Measurements from ENCODE around the gene ARL2BP.
"Not testable (repeated sequence)": the region's sequence is repeated elsewhere in the genome, so short reads cannot be mapped to it uniquely, and the experiment has no call there.

ARL2BP gene

DNA sequence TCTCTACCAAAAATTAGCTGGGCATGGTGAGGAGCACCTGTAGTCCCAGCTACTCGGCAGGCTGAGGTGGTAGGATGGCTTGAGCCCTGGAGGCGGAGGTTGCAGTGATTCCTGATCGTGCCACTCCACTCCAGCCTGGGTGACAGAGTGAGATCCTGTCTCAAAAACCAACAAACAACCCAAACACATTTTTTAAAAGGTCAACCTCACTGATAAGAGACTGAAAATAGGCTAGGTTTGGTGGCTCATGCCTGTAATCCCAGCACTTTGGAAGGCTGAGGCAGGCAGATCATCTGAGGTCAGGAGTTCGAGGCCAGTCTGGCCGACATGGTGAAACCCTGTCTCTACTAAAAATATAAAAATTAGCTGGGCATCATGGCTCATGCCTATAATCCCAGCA, 30.9 kb downstream of the ARL2BP start:
- not testable (repeated sequence) for H3K9me3 Mint-ChIP-seq; H3K27ac Mint-ChIP-seq; DNase-seq (ENCODE audit: low spot score); H3K36me3 Mint-ChIP-seq (ENCODE audit: low read depth); H3K4me3 Mint-ChIP-seq; H3K27me3 Mint-ChIP-seq (ENCODE audit: low read depth)
- peaks cover 34% of the 10 kb centered on the region for H3K4me1 Mint-ChIP-seq (ENCODE audit: low read depth)

DNA sequence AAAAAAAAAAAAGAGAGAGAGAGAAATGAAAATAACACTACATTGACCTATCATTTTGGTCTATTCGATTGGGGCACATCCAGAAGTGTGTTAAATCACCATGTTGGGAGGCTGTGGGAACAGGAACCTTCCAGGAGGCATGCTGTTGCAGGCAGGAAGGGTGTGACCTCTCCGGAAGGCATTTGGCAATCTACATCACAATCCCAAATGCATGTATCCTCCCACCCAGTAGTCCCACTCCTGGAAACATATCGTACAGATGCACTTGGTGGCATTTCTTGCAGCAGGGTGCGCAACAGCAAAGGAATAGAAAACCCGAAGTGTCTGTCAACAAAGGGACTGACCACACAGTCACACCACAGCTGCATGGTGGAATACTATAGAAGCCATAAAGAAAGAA, 31.5 kb downstream of the ARL2BP start:
- peaks cover 34% of the 10 kb centered on the region for H3K4me1 Mint-ChIP-seq (ENCODE audit: low read depth)
- H3K36me3 Mint-ChIP-seq (ENCODE audit: low read depth): no peaks in the 10 kb centered on the region
- no peak overlapping the region for H3K27ac Mint-ChIP-seq
- DNase-seq (ENCODE audit: low spot score): no peak
- no peaks in the 10 kb centered on the region for H3K9me3 Mint-ChIP-seq
- H3K4me3 Mint-ChIP-seq: peak overlapping the region; percentile 18
- H3K27me3 Mint-ChIP-seq (ENCODE audit: low read depth): peaks cover 8% of the 10 kb centered on the region

DNA sequence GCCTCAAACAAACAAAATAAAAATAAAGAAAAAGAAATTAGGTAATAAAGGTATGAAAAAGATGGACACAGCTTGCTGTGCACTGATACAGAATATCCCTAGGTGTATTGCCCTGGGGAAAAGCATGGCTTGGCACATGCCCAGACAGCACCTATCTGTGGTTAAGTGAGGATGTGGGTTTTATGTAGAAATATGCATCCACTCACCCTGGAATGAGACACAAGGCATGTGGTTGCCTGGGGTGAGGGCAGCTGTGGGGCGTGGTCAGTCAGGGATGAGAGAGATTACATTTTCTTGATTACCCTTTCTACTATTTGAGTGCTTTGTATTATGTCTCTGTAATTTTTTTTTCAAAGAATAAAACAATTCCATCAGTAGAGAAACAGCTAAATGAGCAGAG, 32.5 kb downstream of the ARL2BP start:
- peak overlapping the region; percentile 70 for H3K27ac Mint-ChIP-seq
- H3K4me1 Mint-ChIP-seq (ENCODE audit: low read depth): peaks cover 34% of the 10 kb centered on the region
- H3K27me3 Mint-ChIP-seq (ENCODE audit: low read depth): peaks cover 17% of the 10 kb centered on the region
- peak; percentile 73 for DNase-seq (ENCODE audit: low spot score)
- H3K36me3 Mint-ChIP-seq (ENCODE audit: low read depth): no peaks in the 10 kb centered on the region
- H3K9me3 Mint-ChIP-seq: no peaks in the 10 kb centered on the region
- H3K4me3 Mint-ChIP-seq: peak overlapping the region; percentile 77

DNA sequence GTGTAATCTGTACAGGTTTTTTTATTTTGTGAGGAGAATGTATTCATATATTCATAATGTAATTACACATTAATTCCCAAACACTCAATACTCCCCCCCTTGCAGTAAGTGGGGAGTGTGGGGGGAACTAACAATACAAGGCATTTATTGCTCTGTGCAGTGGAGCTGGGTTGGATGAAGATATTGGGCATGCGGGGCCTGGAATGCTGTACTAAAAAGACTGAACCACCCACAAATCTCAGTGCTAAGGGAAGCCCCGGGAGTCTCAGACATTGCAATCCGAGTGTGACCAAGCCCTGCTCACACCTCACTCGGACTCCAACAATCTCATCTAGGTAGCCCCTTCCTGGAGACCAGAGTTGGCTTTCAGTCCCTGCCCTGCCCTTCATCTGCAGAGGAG, 33.4 kb downstream of the ARL2BP start:
- H3K4me3 Mint-ChIP-seq: no peak overlapping the region
- peaks cover 34% of the 10 kb centered on the region for H3K4me1 Mint-ChIP-seq (ENCODE audit: low read depth)
- H3K9me3 Mint-ChIP-seq: no peaks in the 10 kb centered on the region
- H3K36me3 Mint-ChIP-seq (ENCODE audit: low read depth): no peaks in the 10 kb centered on the region
- H3K27me3 Mint-ChIP-seq (ENCODE audit: low read depth): peaks cover 26% of the 10 kb centered on the region
- H3K27ac Mint-ChIP-seq: no peak overlapping the region
- DNase-seq (ENCODE audit: low spot score): no peak

DNA sequence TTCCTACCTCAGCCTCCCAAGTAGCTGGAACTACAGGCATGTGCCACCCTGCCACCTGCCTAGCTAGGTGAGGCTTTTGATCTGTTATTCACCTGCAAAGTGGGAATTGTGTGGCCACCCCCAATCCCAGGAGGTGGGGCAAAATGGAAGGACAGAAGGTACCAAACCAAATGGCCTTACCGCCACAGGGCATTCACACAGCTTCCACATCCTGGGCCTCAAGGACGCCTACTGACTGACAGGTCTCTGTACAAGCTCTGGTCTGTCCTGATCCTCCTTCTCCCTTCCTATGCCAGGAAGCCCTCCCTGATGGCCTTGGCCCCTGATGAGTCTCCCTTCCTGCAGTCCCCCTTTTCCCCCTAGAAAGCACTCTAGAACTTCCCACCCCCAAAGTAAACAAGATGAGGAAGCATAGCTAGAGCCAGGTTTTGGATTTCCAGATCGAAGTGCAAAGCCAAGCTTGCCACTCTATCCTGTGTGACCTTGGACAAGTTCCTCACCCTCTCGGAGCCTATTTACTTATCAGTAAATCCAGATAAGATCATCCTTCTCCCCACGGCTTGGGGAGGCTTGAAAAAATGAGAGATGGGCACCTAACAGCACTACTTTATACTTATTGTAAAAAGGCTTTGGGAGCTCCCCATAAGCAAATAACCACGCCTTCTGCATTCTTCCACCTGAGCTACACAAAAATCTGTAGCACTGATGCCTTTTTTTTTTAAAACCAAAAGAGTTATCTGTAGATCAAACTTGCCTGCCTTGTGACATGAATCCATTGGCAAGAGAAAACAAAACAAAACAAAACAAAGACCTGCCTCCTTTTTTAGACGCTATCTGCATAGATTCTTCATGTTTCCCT, 35.0 kb downstream of the ARL2BP start:
- Mint-ChIP-seq H3K4me1 (ENCODE audit: low read depth) (peaks cover 39% of the 10 kb centered on the region), H3K9me3 (no peaks in the 10 kb centered on the region), H3K4me3 (no peak overlapping the region), H3K27ac (peak overlapping the region; percentile 2), H3K36me3 (ENCODE audit: low read depth) (no peaks in the 10 kb centered on the region), H3K27me3 (ENCODE audit: low read depth) (peaks cover 34% of the 10 kb centered on the region)
- no peak for DNase-seq (ENCODE audit: low spot score)

DNA sequence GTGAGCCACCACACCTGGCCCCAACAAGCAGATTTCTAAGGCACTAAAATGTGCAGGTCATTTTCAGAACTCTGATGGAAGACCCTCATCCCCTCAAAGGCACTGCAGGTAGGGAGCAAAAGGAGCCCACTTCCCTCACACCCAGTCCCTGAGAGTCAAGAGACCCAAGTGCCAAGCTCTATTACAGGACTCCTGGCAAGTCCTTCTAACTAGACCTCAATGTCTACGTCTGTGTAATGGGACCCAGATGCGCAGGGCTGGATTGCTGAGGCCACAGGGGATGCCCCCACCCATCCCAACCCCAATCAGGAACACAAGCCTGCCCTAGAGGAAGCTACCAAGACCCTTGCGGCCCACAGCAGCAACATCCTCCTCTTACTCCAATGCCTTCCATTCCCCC, 36.7 kb downstream of the ARL2BP start:
- DNase-seq (ENCODE audit: low spot score): no peak
- no peaks in the 10 kb centered on the region for H3K36me3 Mint-ChIP-seq (ENCODE audit: low read depth)
- H3K4me1 Mint-ChIP-seq (ENCODE audit: low read depth): peaks cover 28% of the 10 kb centered on the region
- H3K27ac Mint-ChIP-seq: peak overlapping the region; percentile 61
- H3K27me3 Mint-ChIP-seq (ENCODE audit: low read depth): peaks cover 40% of the 10 kb centered on the region
- H3K9me3 Mint-ChIP-seq: no peaks in the 10 kb centered on the region
- no peak overlapping the region for H3K4me3 Mint-ChIP-seq

DNA sequence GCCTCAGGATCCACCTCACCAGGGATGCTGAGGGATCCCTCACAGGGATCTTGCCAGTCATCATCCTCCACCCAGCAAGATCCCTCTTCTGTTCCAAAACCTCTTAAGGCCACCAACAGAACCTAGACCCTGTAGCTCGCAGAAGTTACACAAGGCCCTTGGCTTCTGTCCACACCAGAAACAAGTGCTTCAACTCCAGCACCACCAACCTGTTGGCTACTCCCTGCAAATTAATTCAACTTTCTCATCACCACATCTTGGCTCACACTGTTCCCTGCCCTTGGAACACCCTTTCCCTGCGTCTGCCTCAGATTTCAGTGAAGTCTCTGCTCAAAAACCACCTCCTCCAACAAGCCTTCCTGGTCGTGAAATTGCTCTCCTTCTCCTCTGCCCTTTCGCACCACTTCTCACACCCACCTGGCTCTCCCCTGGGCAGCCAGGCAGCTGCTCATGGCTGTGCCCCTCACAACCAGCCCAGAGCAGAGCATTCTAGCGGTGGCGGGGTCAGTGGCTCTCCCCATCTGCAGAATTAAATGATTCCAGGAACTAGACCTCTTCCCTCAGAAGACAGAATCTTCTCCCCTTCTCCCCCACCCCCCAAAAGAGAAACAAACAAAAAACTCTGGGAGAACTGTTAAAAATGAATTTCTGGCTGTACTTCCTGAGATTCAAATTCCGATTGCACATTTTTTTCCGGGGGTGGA, 37.6 kb downstream of the ARL2BP start:
- Mint-ChIP-seq H3K27me3 (ENCODE audit: low read depth) (peaks cover 40% of the 10 kb centered on the region), H3K36me3 (ENCODE audit: low read depth) (no peaks in the 10 kb centered on the region)

DNA sequence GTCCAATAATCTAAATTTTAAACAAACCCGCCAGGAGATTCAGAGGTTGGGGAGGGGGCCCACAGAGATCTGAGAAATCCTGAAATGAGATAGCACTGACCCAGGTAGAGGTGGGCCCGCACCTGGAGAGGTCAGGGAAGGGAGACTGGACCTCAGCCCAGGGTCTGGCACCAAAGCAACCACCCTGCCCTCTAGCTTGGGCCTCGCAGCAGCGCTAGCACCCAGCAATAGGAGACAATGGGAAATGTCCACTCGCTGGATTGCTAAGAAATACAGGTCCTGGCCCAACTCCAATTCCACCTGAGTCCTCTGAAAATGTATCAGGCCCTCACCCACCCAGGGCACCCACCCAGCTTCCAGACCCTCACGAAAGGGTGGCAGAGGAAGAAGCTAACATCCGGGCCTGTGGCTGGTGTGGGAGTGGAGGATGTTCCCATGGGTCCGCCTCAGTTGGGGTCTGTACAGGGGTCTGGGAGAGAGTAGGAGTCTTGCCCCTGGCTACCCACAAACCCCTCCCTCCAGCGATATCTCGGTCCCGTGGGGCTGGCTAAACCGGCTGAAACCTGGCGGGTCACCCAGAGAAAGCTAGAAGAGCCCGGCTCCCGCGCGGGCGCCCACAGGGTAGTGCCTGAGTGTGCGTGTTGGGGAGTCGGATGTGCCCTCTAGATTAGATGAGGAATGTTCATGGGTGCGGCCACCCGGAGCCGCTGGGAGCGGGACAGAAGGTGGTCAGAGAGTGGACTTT, 38.3 kb downstream of the ARL2BP start:
- Mint-ChIP-seq H3K4me1 (ENCODE audit: low read depth) (peaks cover 17% of the 10 kb centered on the region), H3K27ac (no peak overlapping the region), H3K27me3 (ENCODE audit: low read depth) (peaks cover 40% of the 10 kb centered on the region), H3K9me3 (no peaks in the 10 kb centered on the region), H3K4me3 (peak overlapping the region; percentile 77), H3K36me3 (ENCODE audit: low read depth) (no peaks in the 10 kb centered on the region)
- DNase-seq (ENCODE audit: low spot score): no peak

More for the DNA sequence above, 37.6 kb downstream of the ARL2BP start:
- Mint-ChIP-seq H3K4me1 (ENCODE audit: low read depth) (peaks cover 22% of the 10 kb centered on the region), H3K9me3 (no peaks in the 10 kb centered on the region), H3K27ac (no peak overlapping the region), H3K4me3 (no peak overlapping the region)
- DNase-seq (ENCODE audit: low spot score): no peak

DNA sequence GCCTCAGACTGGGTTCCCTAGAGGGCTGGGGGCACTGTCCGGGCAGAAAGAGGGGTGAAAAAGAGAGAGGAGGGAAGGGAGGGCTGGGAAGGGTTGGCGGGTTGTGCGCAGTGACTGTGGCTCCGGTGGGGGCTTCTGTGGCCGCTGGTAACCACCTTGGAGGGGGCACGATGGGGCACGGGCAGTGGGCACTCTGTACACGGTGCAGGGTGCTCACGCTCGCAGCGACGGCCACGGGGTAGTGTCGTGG, 38.8 kb downstream of the ARL2BP start:
- no peak for DNase-seq (ENCODE audit: low spot score)
- H3K36me3 Mint-ChIP-seq (ENCODE audit: low read depth): no peaks in the 10 kb centered on the region
- peaks cover 17% of the 10 kb centered on the region for H3K4me1 Mint-ChIP-seq (ENCODE audit: low read depth)
- peak overlapping the region; percentile 77 for H3K4me3 Mint-ChIP-seq
- peaks cover 40% of the 10 kb centered on the region for H3K27me3 Mint-ChIP-seq (ENCODE audit: low read depth)
- no peaks in the 10 kb centered on the region for H3K9me3 Mint-ChIP-seq
- H3K27ac Mint-ChIP-seq: no peak overlapping the region

DNA sequence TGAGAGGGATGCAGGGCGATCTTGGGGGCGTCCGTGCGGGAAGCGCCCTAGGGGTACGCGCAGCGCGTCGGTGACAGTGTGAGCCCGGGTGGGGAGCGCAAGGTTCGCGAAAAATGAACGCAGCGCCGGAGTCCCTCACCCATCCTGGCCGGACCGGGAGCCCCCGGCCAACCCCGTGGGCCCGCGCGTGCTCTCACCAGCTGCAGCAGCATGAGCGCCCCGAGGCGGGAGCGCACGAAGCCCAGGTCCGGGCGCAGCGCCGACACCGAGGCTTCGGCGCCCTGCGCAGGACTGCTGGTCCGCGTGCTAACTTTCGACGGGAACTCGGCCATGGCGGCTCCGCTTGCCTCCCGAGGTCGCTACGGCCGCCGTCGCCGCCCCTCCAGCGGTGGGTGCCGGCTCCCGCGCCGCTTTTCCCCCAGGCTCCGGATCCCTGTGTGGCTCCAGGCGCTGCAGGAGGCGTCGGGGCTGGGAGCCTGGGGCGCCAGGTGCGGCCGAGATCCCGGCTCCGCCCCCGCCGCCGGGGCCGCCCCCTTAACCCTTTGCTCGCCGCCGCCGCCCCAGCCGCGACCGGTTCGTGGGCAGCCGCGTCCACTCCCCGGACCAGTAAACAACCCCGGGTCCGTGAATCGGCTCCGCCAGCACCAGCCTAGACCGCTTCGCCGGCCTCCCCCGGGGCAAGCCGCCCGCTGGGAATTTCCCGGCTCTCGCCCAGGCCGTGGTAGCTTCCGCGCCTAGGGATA, 39.3 kb downstream of the ARL2BP start, which contains the start of gene PLLP:
Gene PLLP, minus strand, starts transcription at position 464 of the 743 bp plus-strand sequence. Its CDS starts 132 bp downstream, at position 332.
- no peak within 1 kb of the TSS for H3K27ac Mint-ChIP-seq
- peaks cover 19% of the 10 kb centered on the region for H3K4me1 Mint-ChIP-seq (ENCODE audit: low read depth)
- no peaks in the 10 kb centered on the region for H3K36me3 Mint-ChIP-seq (ENCODE audit: low read depth)
- no peaks in the 10 kb centered on the region for H3K9me3 Mint-ChIP-seq
- peak within 1 kb of the TSS; percentile 77 for H3K4me3 Mint-ChIP-seq
- H3K27me3 Mint-ChIP-seq (ENCODE audit: low read depth): peaks cover 40% of the 10 kb centered on the region
- peak; percentile 38 for DNase-seq (ENCODE audit: low spot score)

DNA sequence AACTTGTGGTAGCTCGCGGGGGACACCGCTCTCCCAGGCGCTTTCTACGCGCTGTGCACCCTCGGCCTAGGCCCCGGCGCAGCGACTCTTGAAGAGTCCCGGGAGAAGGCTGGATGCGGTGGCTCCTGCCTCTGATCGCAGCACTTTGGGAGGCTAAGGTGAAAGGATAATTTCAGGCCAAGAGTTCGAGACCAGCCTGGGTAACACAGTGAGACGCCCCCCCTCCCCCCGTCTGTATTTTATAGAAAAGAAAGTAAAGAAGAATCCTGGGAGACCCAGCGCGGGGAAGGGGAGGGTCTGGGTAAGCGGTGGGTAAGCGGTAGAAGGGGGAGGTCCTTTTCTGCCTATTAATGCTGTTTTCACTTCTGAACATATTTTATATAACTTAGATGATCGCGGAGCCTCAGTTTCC, 39.9 kb downstream of the ARL2BP start:
- H3K27me3 Mint-ChIP-seq (ENCODE audit: low read depth): peaks cover 40% of the 10 kb centered on the region
- peak overlapping the region; percentile 56 for H3K4me3 Mint-ChIP-seq
- H3K27ac Mint-ChIP-seq: no peak overlapping the region
- no peaks in the 10 kb centered on the region for H3K9me3 Mint-ChIP-seq
- H3K4me1 Mint-ChIP-seq (ENCODE audit: low read depth): peaks cover 21% of the 10 kb centered on the region
- no peak for DNase-seq (ENCODE audit: low spot score)
- no peaks in the 10 kb centered on the region for H3K36me3 Mint-ChIP-seq (ENCODE audit: low read depth)

DNA sequence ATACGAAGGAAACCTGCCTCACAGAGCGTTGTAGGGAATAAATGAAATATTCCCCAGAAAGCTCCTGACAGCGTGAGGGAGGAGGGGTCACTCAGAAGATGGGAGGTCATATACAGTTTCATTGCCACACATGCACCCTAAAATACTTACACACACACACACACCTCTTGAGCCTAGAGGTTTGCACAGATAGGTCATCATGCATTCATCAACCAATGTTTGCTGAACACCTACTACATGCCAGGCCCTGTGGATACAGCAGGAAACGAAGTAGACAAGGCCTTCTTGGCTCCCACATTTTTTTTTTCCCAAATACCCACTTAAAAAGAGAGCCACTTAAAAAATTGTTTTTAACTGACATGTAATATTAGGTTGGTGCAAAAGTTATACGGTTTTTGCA, 40.3 kb downstream of the ARL2BP start:
- peak overlapping the region; percentile 56 for H3K4me3 Mint-ChIP-seq
- no peaks in the 10 kb centered on the region for H3K9me3 Mint-ChIP-seq
- no peak for DNase-seq (ENCODE audit: low spot score)
- H3K4me1 Mint-ChIP-seq (ENCODE audit: low read depth): peaks cover 22% of the 10 kb centered on the region
- no peak overlapping the region for H3K27ac Mint-ChIP-seq
- H3K36me3 Mint-ChIP-seq (ENCODE audit: low read depth): no peaks in the 10 kb centered on the region
- H3K27me3 Mint-ChIP-seq (ENCODE audit: low read depth): peaks cover 39% of the 10 kb centered on the region

DNA sequence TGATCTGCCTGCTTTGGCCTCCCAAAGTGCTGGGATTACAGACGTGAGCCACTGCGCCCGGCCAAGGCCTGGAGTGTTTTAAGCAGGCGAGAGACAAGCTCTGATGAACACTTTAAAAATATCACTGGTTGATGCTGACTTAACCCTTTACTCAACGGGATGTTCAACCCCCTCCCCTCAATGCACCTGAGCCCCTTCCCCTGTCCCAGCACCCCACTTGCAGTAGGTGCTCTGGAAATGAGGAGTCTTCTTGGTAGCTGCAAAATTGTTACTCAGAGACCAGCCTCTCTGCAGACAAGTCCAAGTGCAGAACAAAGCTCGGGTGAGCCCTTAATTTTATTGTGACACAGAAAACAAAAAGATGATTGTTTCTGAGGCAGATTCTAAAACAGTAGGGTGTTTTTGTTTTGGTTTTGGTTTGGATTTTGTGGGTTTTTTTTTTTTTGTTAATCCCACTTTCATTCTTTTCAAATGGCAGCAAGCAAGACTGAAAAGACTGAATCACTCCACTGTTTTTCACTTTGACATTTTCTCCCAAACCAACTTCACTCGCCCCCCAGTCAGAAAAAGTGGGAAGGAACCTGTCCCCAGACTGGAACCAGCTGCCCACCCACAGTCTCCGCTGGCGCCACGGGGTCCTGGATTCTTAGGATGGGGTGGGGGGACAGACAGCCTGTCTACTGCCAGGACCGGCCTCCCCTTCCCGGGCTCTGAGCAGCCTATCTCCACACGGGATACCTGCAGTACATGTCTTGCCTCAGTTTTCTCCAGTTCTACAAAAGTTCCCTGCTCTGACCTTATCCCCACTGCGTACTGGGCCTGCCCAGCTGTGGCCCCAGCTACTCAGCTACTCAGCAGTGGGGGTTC, 44.6 kb downstream of the ARL2BP start:
- peak overlapping the region; percentile 18 for H3K27ac Mint-ChIP-seq
- no peak overlapping the region for H3K4me3 Mint-ChIP-seq
- H3K9me3 Mint-ChIP-seq: no peaks in the 10 kb centered on the region
- no peak for DNase-seq (ENCODE audit: low spot score)
- no peaks in the 10 kb centered on the region for H3K36me3 Mint-ChIP-seq (ENCODE audit: low read depth)
- peaks cover 21% of the 10 kb centered on the region for H3K4me1 Mint-ChIP-seq (ENCODE audit: low read depth)
- H3K27me3 Mint-ChIP-seq (ENCODE audit: low read depth): peaks cover 8% of the 10 kb centered on the region

Measured in T-helper 2 cell treated with Interferon-gamma antibody and Interleukin-4, amounts not matched to agents 5 μg/mL and 100 μg/mL, for 36 hours (primary cell).